Body of pancreas (tissue), 4 donors: ENCODE results near the gene MXRA7. TPM values are rescaled to one million over a fixed set of nuclear protein-coding genes. Genes with fewer than 3 reads are reported as not detected.

Source experiments
- ATAC-seq: fragments of 150-250 bp; one replicate; pipeline ENCODE4 v1.9.1; 2016
- DNase-seq, 4 donors: peaks; one replicate each; pipeline ENCODE4 v3.0.0-alpha.2; 2019
- H3K27ac ChIP-seq, 4 donors: fragments of 200-600 bp; sonication (generic); 1 replicate in 3 of 4; 2 replicates in 1 of 4; pipeline versions ENCODE4 v1.5.1 to v1.6.1; 2016 to 2019; ENCODE audit warnings: mild to moderate bottlenecking in 1 of 4, mixed read lengths in 1 of 4, moderate library complexity in 1 of 4
- H3K27me3 ChIP-seq, 2 donors: fragments of 200-600 bp; sonication (generic); one replicate each; pipeline ENCODE4 v1.6.0; 2016; ENCODE audit warnings: mild to moderate bottlenecking in 1 of 2
- H3K36me3 ChIP-seq, 2 donors: fragments of 200-600 bp; sonication (generic); replicated peaks in 1 of 2; 2 replicates each; pipeline ENCODE4 v1.5.1; 2016; ENCODE audit warnings: low read depth in 2 of 2; ENCODE audit not compliant: insufficient read depth in 1 of 2
- H3K4me1 ChIP-seq: fragments of 200-600 bp; sonication (generic); one replicate; pipeline ENCODE4 v1.6.0; 2016
- H3K4me3 ChIP-seq, 2 donors: fragments of 200-600 bp; sonication (generic); 1 replicate in 1 of 2; 2 replicates in 1 of 2; pipeline ENCODE4 v1.5.1; 2016 to 2019
- H3K9me3 ChIP-seq, 3 donors: fragments of 200-600 bp; sonication (generic); 1 replicate in 2 of 3; 2 replicates in 1 of 3; pipeline ENCODE4 v1.5.1; 2016
- POLR2A ChIP-seq, 3 donors: fragments of 450-650 bp; IDR thresholded peaks; one replicate each; pipeline ENCODE4 v1.6.1; 2016; ENCODE audit warnings: antibody characterized with exemption in 3 of 3, mild to moderate bottlenecking in 2 of 3
- WGBS, 2 donors: methylation state at CpG; one replicate each; pipeline ENCODE4 v1.1.5; 2017; 5-methylcytosine and 5-hydroxymethylcytosine counted together
- intact Hi-C: fragments of 100-400 bp; cut with DNase I; formaldehyde crosslinking; loops from one replicate; pipeline ENCODE4 v1.15.1; 2023
- total RNA-seq, 2 donors: library from RNA; depleted of rRNA; stranded (reverse); fragments of >200 nt; gene quantifications; one replicate each; pipeline ENCODE4 v1.1.0, GENCODE V29; 2016
- TF ChIP-seq, protein P1 (sequence below), 7 experiments: fragments of 450-650 bp in 4 of 7; fragments of 200-600 bp in 3 of 7; sonication (generic) in 3 of 7; IDR thresholded peaks; one replicate each; pipeline ENCODE4 v1.5.1; 2016 to 2019; ENCODE audit warnings: antibody characterized with exemption in 7 of 7

Gene MXRA7
- total RNA-seq, 2 donors from 2014 or later = 71.9 to 87.4 TPM

DNA sequence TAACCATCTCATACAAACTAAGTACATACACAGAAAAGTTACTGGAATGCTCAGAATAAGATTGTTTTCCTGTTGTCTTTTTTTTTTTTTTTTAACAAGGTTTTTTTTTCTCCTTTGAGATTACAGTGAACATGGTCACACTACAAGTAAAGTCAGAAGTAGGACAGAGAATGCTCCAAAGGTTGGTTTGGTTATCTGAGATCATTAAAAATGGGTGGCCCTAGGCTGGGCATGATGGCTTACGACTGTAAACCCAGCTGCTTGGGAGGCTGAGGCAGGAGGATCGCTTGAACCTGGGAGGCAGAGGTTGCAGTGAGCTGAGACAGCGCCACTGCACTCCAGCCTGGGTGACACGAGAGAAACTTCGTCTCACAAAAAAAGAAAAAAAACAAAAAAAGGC lies 60.3 kb downstream of the MXRA7 start:
- Histone ChIP-seq H3K27ac (no peak overlapping the region), H3K9me3 (no peaks in the 10 kb centered on the region), H3K4me3 (no peak overlapping the region), H3K36me3 (no peaks in the 10 kb centered on the region), H3K4me1 (peaks cover 7% of the 10 kb centered on the region), H3K27me3 (no peaks in the 10 kb centered on the region)
- intact Hi-C loops = no loop called here
- ATAC-seq (no peak), DNase-seq (no peak)
- 82 to 87% methylated on average over 5 of the region's 5 CpGs for WGBS, 2 donors
- TF ChIP-seq, protein P1, sequence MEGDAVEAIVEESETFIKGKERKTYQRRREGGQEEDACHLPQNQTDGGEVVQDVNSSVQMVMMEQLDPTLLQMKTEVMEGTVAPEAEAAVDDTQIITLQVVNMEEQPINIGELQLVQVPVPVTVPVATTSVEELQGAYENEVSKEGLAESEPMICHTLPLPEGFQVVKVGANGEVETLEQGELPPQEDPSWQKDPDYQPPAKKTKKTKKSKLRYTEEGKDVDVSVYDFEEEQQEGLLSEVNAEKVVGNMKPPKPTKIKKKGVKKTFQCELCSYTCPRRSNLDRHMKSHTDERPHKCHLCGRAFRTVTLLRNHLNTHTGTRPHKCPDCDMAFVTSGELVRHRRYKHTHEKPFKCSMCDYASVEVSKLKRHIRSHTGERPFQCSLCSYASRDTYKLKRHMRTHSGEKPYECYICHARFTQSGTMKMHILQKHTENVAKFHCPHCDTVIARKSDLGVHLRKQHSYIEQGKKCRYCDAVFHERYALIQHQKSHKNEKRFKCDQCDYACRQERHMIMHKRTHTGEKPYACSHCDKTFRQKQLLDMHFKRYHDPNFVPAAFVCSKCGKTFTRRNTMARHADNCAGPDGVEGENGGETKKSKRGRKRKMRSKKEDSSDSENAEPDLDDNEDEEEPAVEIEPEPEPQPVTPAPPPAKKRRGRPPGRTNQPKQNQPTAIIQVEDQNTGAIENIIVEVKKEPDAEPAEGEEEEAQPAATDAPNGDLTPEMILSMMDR (IDR thresholded peaks at IDR 0.05) = no peak
- TF ChIP-seq POLR2A (IDR thresholded peaks at IDR 0.05) = no peak

DNA sequence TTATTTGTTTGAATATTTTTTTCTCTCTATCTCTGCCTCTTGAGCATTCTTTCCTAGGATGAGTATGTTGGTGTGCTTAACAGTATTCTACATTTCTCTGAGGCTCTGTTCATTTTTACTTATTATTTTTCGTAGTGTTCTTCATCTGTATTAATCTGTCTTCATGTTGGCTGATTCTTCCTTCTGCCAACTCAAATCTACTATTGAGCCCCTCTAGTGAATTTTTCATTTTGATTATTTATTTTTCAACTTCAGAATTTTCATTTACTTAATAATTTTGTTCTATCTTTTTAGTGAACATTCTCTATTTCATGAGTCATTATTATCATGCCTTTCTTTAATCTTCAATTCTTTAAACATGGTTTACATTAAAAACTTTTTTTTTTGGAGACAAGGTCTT lies 64.1 kb downstream of the MXRA7 start:
- H3K4me3 ChIP-seq = no peak overlapping the region
- no peaks in the 10 kb centered on the region for H3K9me3 ChIP-seq
- H3K27me3 ChIP-seq = no peaks in the 10 kb centered on the region
- no peaks in the 10 kb centered on the region for H3K36me3 ChIP-seq
- intact Hi-C loops = no loop called here
- no peak overlapping the region for H3K27ac ChIP-seq
- DNase-seq (no peak), ATAC-seq (no peak)
- H3K4me1 ChIP-seq = peaks cover 27% of the 10 kb centered on the region
- TF ChIP-seq, protein P1 (IDR thresholded peaks at IDR 0.05) = no peak
- no peak for TF ChIP-seq POLR2A (IDR thresholded peaks at IDR 0.05)
- WGBS, 2 donors = 86 to 92% methylated on average over 1 of the region's 1 CpG

DNA sequence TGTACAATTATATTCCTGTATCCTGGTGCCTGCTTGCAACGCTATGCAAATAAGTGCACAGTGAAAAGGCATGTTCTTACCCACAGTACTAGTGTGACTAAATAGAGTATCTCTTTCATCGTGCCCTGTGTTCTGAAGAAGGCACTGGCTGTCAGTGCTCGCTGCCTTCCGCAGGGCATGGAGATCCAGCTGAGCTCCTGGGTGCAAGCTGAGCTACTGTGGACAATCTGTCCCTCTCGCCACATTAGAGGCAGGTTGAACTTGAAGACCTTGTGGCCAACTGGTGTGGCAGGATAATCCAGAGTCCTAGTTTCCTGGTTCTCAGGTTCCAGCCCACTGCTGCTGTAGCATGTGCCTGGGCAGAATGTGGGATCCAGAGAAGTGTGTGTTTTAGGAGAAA lies 65.3 kb downstream of the MXRA7 start:
- 52 to 61% methylated on average over 5 of the region's 5 CpGs for WGBS, 2 donors
- peak; percentile 49 for ATAC-seq
- intact Hi-C loops = no loop called here
- DNase-seq = peak in 3 of 4 donors; percentile 29 to 55 (median 39)
- H3K4me1 ChIP-seq = peaks cover 38% of the 10 kb centered on the region
- H3K4me3 ChIP-seq = no peak overlapping the region
- H3K27ac ChIP-seq = peak overlapping the region in 3 of 4 donors; percentile 0 to 55 (median 27)
- H3K27me3 ChIP-seq = no peaks in the 10 kb centered on the region
- TF ChIP-seq, protein P1 (IDR thresholded peaks at IDR 0.05) = no peak
- TF ChIP-seq POLR2A (IDR thresholded peaks at IDR 0.05) = no peak
- no peaks in the 10 kb centered on the region for H3K36me3 ChIP-seq
- H3K9me3 ChIP-seq = no peaks in the 10 kb centered on the region

DNA sequence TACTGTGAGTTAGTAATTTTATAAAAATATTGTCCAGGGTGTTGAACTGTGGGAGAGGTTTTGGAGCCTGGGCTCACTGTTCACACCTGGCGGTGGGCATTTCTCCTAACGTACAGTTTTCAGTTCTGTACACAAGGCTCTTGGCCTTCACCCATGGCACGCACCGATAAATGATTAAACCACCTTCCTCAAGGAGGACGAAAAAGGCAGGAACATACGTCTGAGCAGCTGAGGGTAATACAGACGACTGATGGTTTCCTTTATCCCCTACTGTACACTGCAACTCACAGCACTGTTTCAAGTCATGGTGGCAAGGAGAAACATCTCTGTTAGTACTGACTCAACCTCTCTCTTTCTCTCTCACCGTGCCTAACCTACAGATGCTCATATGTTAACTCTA lies 65.8 kb downstream of the MXRA7 start:
- intact Hi-C loops = no loop called here
- H3K4me3 ChIP-seq = no peak overlapping the region
- WGBS, 2 donors = 13 to 24% methylated on average over 8 of the region's 8 CpGs
- DNase-seq (peak; percentile 39 to 79 (median 58)), ATAC-seq (peak; percentile 56)
- peak overlapping the region in 3 of 4 donors; percentile 0 to 55 (median 27) for H3K27ac ChIP-seq
- TF ChIP-seq POLR2A (IDR thresholded peaks at IDR 0.05) = no peak
- TF ChIP-seq, protein P1 (IDR thresholded peaks at IDR 0.05) = peak in 2 of 7 experiments; percentile 6 to 20
- H3K36me3 ChIP-seq = no peaks in the 10 kb centered on the region
- H3K4me1 ChIP-seq = peaks cover 38% of the 10 kb centered on the region
- no peaks in the 10 kb centered on the region for H3K9me3 ChIP-seq
- H3K27me3 ChIP-seq = no peaks in the 10 kb centered on the region

DNA sequence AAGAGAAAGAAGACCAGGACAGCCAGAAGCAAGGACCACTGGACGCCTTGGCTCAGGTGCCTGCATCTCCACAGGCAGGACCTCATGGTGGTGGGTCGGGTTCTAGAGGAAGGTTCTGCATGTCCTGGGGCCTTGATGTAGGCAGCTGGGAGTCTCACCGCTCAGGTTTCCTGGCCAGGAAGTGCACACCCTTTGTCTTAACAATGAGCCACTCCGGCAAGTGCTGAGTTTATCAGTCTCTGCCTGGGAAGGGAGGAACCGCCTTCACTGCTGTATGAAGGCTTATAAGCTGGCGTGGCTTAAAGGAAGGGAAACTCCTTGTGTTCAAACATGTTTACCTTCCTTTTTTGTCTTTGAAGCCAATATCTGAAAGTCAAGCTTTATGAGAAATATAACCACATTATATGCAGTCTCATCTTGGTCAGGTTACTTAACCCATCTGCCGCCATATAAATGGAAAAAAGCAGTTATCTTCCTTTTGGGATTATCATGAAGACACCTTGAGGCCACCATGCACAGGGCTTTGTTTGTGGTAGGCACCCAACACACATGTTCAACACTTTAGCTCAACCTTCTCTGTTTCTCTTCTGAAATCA lies 67.1 kb downstream of the MXRA7 start, which contains the start of gene ST6GALNAC1:
Gene ST6GALNAC1 (minus strand): TSS at position 205 of the 596 bp plus-strand sequence. CDS start 119 bp downstream, at position 86.
- H3K27ac ChIP-seq = peak within 1 kb of the TSS in 2 of 4 donors; percentile 27 to 55
- no peaks in the 10 kb centered on the region for H3K27me3 ChIP-seq
- intact Hi-C loops = no loop called here
- H3K4me1 ChIP-seq = peaks cover 38% of the 10 kb centered on the region
- WGBS, 2 donors = 79 to 89% methylated on average over 7 of the region's 7 CpGs
- no peaks in the 10 kb centered on the region for H3K9me3 ChIP-seq
- ATAC-seq = no peak
- no peak for DNase-seq
- H3K4me3 ChIP-seq = no peak within 1 kb of the TSS
- H3K36me3 ChIP-seq = no peaks in the 10 kb centered on the region
- TF ChIP-seq POLR2A (IDR thresholded peaks at IDR 0.05) = peak in 1 of 3 donors; percentile 7
- TF ChIP-seq, protein P1 (IDR thresholded peaks at IDR 0.05) = no peak
